SHP77 (cell line): Measurements from ENCODE around the gene RND2.

Experiments used
- DNase-seq, 2 experiments: peaks; one replicate each; lab custom pipeline; 2025; lab: John Stamatoyannopoulos, UW

Gene RND2

DNA sequence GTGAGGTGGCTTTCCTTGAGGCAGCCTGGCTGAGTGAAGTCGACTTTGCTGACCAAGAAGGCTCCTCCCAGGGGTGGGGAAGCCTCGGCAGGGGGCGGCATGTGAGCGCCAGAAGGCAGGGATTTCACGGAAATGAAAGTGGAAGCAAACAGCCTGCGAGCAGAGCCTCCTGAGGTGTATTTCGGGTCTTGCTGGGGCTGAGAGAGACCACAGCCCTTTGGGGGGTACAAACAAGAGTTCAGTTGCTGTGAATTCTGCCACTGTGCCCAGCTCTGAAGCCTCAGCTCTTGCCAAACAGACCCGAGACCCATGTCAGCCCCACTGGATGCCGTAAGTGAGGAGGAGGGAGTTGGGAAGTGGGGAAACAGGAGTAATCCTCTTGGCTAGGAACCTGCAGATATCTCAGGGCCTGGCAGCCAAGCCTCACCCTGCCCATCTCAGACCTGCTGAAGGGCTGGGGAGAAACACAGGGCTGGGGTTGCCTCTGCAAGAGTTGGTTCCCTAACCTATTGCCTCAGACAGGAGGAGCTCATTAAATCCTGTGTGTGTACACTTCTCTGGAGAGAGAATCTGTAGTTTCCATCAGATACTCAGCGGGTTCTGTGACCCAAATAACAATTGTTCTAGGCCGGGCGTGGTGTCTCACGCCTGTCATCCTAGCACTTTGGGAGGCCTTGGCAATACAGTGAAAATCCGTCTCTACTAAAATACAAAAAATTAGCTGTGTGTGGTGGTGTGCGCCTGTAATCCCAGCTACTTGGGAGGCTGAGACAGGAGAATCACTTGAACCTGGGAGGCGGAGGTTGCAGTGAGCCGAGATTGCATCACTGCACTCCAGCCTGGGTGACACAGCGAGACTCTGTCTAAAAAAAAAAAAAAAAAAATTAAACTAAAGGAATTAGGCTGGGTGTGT lies 18.1 kb upstream of the RND2 start, which contains the start of gene IFI35:
Gene IFI35, plus strand, starts transcription at position 146 of the 913 bp plus-strand sequence. Its CDS starts 164 bp downstream, at position 310.
- peak; percentile 54 to 63 for DNase-seq

GRCh38 chr17:43010667-43011308 lies 14.2 kb upstream of the RND2 start:
- no peak for DNase-seq

DNA sequence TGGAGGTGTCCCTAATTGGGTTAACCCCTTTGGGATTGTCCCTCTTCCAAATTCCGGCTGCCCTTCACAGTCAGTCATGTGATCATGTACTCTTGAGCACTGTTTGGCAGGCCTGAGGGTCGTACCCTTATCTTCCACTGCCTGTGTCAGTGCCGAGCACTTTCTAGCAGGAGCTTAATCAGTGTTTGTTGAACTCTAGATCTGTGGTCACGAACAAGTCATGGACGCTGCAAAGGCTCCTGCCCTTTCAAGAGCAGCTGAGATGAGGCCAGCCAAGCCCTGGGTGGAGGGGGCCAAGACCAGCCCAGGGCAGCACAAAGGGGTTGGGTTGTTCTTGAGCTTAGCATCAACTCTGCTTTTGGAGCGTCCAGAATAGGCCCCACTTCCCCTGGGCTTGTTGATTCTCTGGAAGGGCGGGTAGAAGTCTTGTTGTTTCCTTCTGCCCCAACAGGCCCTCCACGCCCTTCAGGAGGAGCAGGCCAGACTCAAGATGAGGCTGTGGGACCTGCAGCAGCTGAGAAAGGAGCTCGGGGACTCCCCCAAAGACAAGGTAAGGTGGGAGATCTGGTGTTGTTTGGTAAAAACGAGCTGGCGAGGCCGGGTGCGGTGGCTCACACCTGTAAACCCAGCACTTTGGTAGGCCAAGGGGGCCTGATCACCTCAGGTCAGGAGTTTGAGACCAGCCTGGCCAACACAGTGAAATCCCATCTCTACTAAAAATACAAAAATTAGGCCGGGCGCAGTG lies 13.1 kb upstream of the RND2 start:
- DNase-seq: no peak

DNA sequence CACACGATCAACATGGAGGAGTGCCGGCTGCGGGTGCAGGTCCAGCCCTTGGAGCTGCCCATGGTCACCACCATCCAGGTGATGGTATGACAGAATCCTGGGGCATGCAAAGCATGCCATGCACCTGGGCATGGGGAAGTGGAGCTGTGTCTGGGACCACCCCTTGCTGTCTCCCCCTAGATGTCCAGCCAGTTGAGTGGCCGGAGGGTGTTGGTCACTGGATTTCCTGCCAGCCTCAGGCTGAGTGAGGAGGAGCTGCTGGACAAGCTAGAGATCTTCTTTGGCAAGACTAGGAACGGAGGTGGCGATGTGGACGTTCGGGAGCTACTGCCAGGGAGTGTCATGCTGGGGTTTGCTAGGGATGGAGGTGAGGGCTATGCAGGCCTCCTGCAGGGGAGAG lies 11.7 kb upstream of the RND2 start:
- DNase-seq: no peak

DNA sequence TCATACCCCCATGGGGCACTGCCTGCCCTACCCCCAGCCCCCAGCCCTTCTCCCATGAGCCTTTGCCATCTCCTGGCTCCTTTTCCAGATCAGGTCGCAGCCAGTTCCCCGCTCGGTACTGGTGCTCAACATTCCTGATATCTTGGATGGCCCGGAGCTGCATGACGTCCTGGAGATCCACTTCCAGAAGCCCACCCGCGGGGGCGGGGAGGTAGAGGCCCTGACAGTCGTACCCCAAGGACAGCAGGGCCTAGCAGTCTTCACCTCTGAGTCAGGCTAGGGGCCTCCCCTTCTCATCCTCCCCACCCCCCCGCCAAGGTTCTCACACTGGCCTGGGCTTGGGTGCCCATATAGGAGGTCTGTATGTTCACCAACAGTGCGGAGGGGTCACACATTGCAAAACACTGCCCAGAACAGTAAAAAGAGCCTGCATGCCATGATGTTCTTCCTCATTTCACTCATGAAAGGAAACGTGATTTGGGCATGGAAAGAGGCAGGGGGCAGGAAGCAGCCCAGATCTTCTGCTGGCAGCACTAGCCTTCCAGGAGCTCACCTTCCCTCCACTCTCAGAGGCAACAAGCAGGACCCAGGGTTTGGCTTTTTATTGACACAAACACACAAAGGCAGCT lies 10.9 kb upstream of the RND2 start:
- no peak for DNase-seq

- DNase-seq: no peak
Observed at GRCh38 chr17:43014649-43015542, 10.1 kb upstream of the RND2 start.

DNA sequence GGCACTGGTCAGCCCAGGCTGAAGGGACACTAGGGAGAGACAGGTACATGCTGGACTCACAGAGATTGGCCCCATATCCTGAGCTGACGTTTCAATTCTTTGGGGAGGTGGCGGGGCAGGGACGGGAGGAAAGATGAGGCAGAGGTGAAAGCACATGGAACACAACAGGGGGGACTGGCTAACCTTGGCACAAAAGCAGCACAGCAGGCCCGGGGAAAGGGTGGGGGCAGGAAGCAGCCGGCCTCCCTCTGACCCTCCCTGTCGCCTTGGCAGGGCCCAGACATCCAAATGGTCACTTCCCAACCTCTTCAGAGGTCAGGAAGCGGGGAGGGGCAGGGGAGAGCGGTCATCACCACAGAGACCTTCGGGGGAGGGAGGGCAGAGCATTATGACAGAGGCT lies 9.5 kb upstream of the RND2 start:
- no peak for DNase-seq

- DNase-seq: no peak
Observed at GRCh38 chr17:43016216-43016615, 8.8 kb upstream of the RND2 start.

- no peak for DNase-seq
Observed at GRCh38 chr17:43018008-43018853, 6.8 kb upstream of the RND2 start.

GRCh38 chr17:43018932-43019331 lies 6.1 kb upstream of the RND2 start:
- no peak for DNase-seq

DNA sequence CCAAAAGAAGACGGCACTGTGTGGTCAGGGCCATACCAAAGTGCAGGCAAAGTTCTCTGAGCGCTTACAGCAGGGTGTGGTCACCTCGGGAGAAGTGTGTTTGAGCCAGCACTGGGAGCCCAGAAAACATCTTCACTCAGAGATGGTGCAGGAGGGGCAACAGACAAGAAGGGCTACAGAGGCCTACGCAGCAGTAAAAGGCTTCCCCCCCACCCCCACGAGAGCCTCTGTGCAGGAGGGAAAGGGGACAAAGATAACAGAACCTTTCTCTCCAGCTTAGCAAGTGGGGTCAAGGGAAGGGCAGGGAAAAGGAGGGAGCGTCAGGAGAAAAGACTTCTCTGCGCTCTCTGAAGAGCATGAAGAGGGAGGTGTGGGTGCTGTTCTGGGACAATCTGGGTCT lies 5.6 kb upstream of the RND2 start:
- DNase-seq: no peak

- no peak for DNase-seq
Observed at GRCh38 chr17:43020030-43020621, 4.9 kb upstream of the RND2 start.

DNA sequence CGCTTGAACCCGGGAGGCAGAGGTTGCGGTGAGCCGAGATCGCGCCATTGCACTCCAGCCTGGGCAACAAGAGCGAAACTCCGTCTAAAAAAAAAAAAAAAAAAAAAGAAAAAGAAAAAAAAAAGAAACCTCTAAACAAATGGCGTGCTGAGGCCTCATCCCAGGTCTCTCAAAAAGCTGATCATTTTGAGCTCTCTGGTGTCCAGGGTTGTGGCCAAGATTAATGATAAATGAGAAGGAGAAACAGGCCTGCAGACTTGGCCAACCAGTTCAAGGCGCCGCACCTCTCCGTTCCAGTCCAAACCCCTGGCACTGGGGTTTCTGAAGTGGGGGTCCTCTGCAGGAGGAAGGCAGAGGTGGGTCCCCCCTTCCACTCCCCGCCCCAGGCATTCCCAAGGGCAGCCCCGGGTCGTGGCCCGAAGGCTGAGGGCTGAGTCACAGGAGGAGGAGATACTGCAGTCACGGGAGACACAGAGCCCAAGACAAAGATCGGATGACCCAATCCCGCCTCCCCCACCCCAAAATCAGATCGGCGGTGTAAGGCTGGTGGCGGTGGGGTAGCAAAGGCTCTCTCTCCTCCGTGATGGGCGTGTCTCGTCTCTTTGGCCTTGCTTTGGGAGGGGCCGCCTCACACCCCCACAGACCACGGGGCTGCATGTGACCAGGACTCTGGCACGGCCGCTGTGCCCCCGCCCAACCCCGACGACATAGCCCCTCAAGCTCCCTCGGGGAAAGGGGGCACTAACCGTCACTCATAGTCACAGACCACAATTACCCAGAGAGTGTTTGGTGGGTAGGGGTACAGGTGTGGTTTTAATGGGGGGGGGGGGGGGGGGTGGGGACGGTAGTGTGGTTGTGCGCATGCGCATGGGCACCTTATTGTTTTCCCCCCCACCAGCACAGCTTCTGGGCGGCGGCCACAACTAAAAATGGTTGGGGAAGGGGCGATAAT lies 4.0 kb upstream of the RND2 start:
- peak in 1 of 2 experiments; percentile 15 for DNase-seq

- peak; percentile 62 to 67 for DNase-seq
Observed at GRCh38 chr17:43021741-43022512, 3.1 kb upstream of the RND2 start, which contains the start of gene VAT1. Gene VAT1 (minus strand): TSS chr17:43022385. CDS start chr17:43022322, 63 bp downstream.

GRCh38 chr17:43025290-43025657 lies 243 bp downstream of the RND2 start:
- no peak for DNase-seq

GRCh38 chr17:43025766-43026537 lies 921 bp downstream of the RND2 start:
- no peak for DNase-seq

- no peak for DNase-seq
Observed at GRCh38 chr17:43026595-43026994, 1.6 kb downstream of the RND2 start.
